OCI-LY7 (cell line): ENCODE measurements around the gene NPEPPS. TPM values are rescaled to one million over a fixed set of nuclear protein-coding genes. Genes with fewer than 3 reads are reported as not detected.

Experiments
- BruUV-seq: library from RNA; stranded (reverse); fragments of 400-500 nt; replicated peaks from 2 replicates; lab custom pipeline; 2021; lab: Mats Ljungman, UMichigan
- CTCF ChIA-PET: fragments of 300-600 bp; sonication (Branson Sonifier 250); formaldehyde crosslinking; loops from one replicate; lab custom pipeline; 2022; ENCODE audit warnings: antibody characterized with exemption; ENCODE audit not compliant: unreplicated experiment; lab: Charles Lee
- POLR2A ChIA-PET: fragments of 300-600 bp; sonication (Branson Sonifier 250); formaldehyde crosslinking; loops from one replicate; lab custom pipeline; 2022; ENCODE audit warnings: antibody characterized with exemption; lab: Charles Lee
- DNase-seq: peaks from one replicate; pipeline ENCODE4 v3.0.0-alpha.2; 2015; ENCODE audit warnings: low spot score
- H2AFZ ChIP-seq: fragments of 200-600 bp; sonication (generic), shearing (Covaris generic); 2 replicates; pipeline ENCODE4 v1.6.1; 2014; ENCODE audit warnings: mild to moderate bottlenecking, antibody characterized with exemption, low read length, moderate library complexity
- H3K27ac ChIP-seq: fragments of 200-600 bp; sonication (generic); 2 replicates; pipeline ENCODE4 v1.5.1; 2014; ENCODE audit warnings: mixed run types, low read depth, mild to moderate bottlenecking, moderate library complexity, low read length, inconsistent platforms; ENCODE audit not compliant: poor library complexity, severe bottlenecking
- H3K36me3 ChIP-seq: fragments of 200-600 bp; sonication (generic); 2 replicates; pipeline ENCODE4 v1.6.1; 2014; ENCODE audit warnings: mild to moderate bottlenecking, antibody characterized with exemption, low read length, moderate library complexity, mixed read lengths; ENCODE audit not compliant: insufficient read depth
- H3K4me1 ChIP-seq: fragments of 200-600 bp; sonication (generic); 2 replicates; pipeline ENCODE4 v1.5.1; 2014; ENCODE audit warnings: mild to moderate bottlenecking, low read length; ENCODE audit not compliant: insufficient read depth, poor library complexity, severe bottlenecking
- H3K4me2 ChIP-seq: fragments of 200-600 bp; sonication (generic); 2 replicates; pipeline ENCODE4 v1.6.1; 2014; ENCODE audit warnings: mild to moderate bottlenecking, low read length
- H3K4me3 ChIP-seq: fragments of 200-600 bp; sonication (generic); 2 replicates; pipeline ENCODE4 v1.5.1; 2014; ENCODE audit warnings: mild to moderate bottlenecking, low read depth, low read length; ENCODE audit not compliant: poor library complexity, severe bottlenecking
- H3K79me2 ChIP-seq: fragments of 200-600 bp; sonication (generic); 2 replicates; pipeline ENCODE4 v1.6.1; 2016; ENCODE audit warnings: low read depth, mild to moderate bottlenecking, low read length, moderate library complexity, mixed read lengths; ENCODE audit not compliant: insufficient read depth
- H3K9me2 ChIP-seq: fragments of 200-600 bp; sonication (generic); 2 replicates; pipeline ENCODE4 v1.6.1; 2016; ENCODE audit warnings: mild to moderate bottlenecking, low read length, mixed read lengths; ENCODE audit not compliant: insufficient read depth
- H3K9me3 ChIP-seq: fragments of 200-600 bp; sonication (generic); 2 replicates; pipeline ENCODE4 v1.6.1; 2014; ENCODE audit warnings: mild to moderate bottlenecking, mixed run types, low read length, mixed read lengths
- H4K20me1 ChIP-seq: fragments of 200-600 bp; sonication (generic); 2 replicates; pipeline ENCODE4 v1.6.1; 2014; ENCODE audit warnings: mild to moderate bottlenecking, antibody characterized with exemption, low read length, moderate library complexity, mixed read lengths; ENCODE audit not compliant: insufficient read depth
- CTCF ChIP-seq: fragments of 200-600 bp; sonication (generic); conservative IDR thresholded peaks from 2 replicates; pipeline ENCODE4 v1.5.1; 2014; ENCODE audit warnings: mild to moderate bottlenecking, antibody characterized with exemption, low read length, moderate library complexity, mixed read lengths
- EZH2phosphoT487 ChIP-seq: fragments of 200-600 bp; sonication (generic); IDR thresholded peaks from 2 replicates; pipeline ENCODE4 v1.6.1; 2018; ENCODE audit warnings: low read depth, borderline replicate concordance, mild to moderate bottlenecking, mixed run types, antibody characterized with exemption, low read length, moderate library complexity, mixed read lengths
- intact Hi-C: fragments of 100-400 bp; cut with micrococcal nuclease; formaldehyde crosslinking; loops from one replicate; pipeline ENCODE4 v1.10.0; 2022; ENCODE audit not compliant: unreplicated experiment
- total RNA-seq, 2 experiments: library from RNA; depleted of rRNA in 1 of 2; stranded (reverse); fragments of >200 nt in 1 of 2; shearing (Covaris generic) in 1 of 2; gene quantifications; 2 replicates each; pipeline ENCODE4 v1.2.3, GENCODE V29; 2014 to 2022

Gene NPEPPS
- total RNA-seq, 2 experiments from 2014 or later: 46.8 to 111 TPM

DNA sequence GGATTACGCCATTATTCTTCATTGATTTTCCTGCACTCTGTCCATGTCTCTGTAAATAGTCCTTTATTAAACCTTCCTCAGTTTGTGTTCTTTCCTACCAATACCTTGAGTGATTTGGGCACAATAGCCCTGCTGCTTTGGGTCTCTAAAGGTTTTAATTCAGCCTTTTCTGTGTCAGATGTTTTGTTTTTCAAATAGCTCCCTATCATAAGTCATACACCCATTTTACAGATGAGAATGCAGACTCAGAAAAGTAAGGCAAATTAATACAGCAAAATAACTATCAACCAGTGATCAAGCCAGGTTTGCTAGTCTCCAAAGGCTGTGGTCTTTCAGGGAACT lies 93.8 kb downstream of the NPEPPS start:
- no peak overlapping the region for H3K27ac ChIP-seq
- no peak overlapping the region for H2AFZ ChIP-seq
- ChIA-PET CTCF (interaction anchor here (0.7 kb wide), 1 partner anchor 85 kb away, joined by 3 read pairs; no protein-coding TSS in a partner anchor), POLR2A (no interaction called here)
- no peak overlapping the region for H3K4me2 ChIP-seq
- no peaks in the 10 kb centered on the region for H3K9me2 ChIP-seq
- H3K36me3 ChIP-seq: peaks cover 53% of the 10 kb centered on the region
- no peaks in the 10 kb centered on the region for H3K4me1 ChIP-seq
- BruUV-seq: no TSS peak
- intact Hi-C loops: no loop called here
- no peaks in the 10 kb centered on the region for H4K20me1 ChIP-seq
- no peak overlapping the region for H3K4me3 ChIP-seq
- no peaks in the 10 kb centered on the region for H3K79me2 ChIP-seq
- H3K9me3 ChIP-seq: no peaks in the 10 kb centered on the region
- no peak for DNase-seq
- TF ChIP-seq CTCF (no peak), EZH2phosphoT487 (no peak)

- no peak overlapping the region for H3K27ac ChIP-seq
- no peak overlapping the region for H3K4me3 ChIP-seq
- no peaks in the 10 kb centered on the region for H3K9me3 ChIP-seq
- intact Hi-C loops: no loop called here
- H2AFZ ChIP-seq: no peak overlapping the region
- ChIA-PET POLR2A (no interaction called here), CTCF (no interaction called here)
- no peak for DNase-seq
- no peaks in the 10 kb centered on the region for H4K20me1 ChIP-seq
- H3K4me1 ChIP-seq: no peaks in the 10 kb centered on the region
- no TSS peak for BruUV-seq
- TF ChIP-seq CTCF (no peak), EZH2phosphoT487 (no peak)
- H3K79me2 ChIP-seq: no peaks in the 10 kb centered on the region
- H3K36me3 ChIP-seq: peaks cover 23% of the 10 kb centered on the region
- H3K9me2 ChIP-seq: no peaks in the 10 kb centered on the region
- H3K4me2 ChIP-seq: no peak overlapping the region
Measured at GRCh38 chr17:47628014-47628566, 97.2 kb downstream of the NPEPPS start.

DNA sequence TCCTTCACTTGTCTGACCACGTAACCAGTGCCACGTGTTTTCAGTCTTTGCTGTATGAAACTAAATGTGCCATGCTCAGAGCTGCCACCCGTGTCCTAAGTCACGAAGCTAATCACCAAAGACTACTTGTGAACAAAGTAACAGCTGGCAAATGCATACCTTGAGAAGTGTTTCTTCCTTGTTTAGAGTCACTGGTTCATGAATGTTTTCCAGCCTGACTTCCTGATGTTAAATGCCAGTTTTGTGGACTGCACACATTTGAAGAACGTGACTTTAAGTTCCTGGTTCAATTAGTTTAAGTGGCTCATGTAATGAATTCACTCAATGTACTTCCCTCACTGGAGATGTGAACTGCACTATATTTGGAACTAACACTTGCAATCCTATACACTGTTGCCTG lies 98.9 kb downstream of the NPEPPS start:
- TF ChIP-seq CTCF (no peak), EZH2phosphoT487 (no peak)
- ChIA-PET POLR2A (interaction anchor here (0.9 kb wide), 1 partner anchor 14 kb away, joined by 4 read pairs; no protein-coding TSS in a partner anchor), CTCF (no interaction called here)
- BruUV-seq: no TSS peak
- H4K20me1 ChIP-seq: no peaks in the 10 kb centered on the region
- no peak for DNase-seq
- H3K36me3 ChIP-seq: peaks cover 7% of the 10 kb centered on the region
- H3K9me3 ChIP-seq: no peaks in the 10 kb centered on the region
- no peak overlapping the region for H3K4me3 ChIP-seq
- intact Hi-C loops: no loop called here
- no peaks in the 10 kb centered on the region for H3K4me1 ChIP-seq
- no peaks in the 10 kb centered on the region for H3K79me2 ChIP-seq
- no peak overlapping the region for H3K4me2 ChIP-seq
- no peak overlapping the region for H3K27ac ChIP-seq
- H3K9me2 ChIP-seq: no peaks in the 10 kb centered on the region
- no peak overlapping the region for H2AFZ ChIP-seq
